Stimulated activated CD8-positive, alpha-beta memory T cell treated with anti-CD3 and anti-CD28 coated beads, Interleukin-4, amount 100 ng/mL, for 24 hours (primary cell): Measurements from ENCODE around the gene PTGER4.
"Not testable (repeated sequence)": the region's sequence is repeated elsewhere in the genome, so short reads cannot be mapped to it uniquely, and the experiment has no call there.

ENCODE experiments used
- DNase-seq: peaks from one replicate; pipeline ENCODE4 v3.0.0-alpha.2; 2020; ENCODE audit warnings: low read depth

PTGER4 gene

GRCh38 chr5:40679913-40680681, at the start of gene PTGER4:
PTGER4 (plus strand) TSS chr5:40679915; CDS start chr5:40680994, 1,079 bp downstream.
- no peak for DNase-seq

DNA sequence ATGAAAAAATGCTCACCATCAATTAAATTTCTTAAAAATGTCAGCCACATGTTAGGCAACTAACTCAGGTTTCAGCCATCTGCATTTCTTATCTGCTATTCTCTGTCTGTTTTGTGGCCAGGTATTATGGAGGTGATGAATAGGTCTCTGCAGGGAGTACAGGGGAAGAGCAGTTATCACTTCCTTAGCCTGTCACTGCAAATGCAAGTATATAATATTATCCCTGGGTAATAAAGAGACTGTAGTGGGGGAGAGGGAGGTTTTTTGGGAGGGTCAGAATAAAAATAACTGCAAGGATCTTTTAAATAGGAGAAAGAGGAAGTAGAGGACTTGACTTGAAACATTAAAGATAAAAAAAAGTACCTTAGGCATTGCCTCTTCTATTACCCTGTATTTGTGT, 49.6 kb upstream of the PTGER4 start:
- no peak for DNase-seq

GRCh38 chr5:40631236-40631635, 48.5 kb upstream of the PTGER4 start:
- no peak for DNase-seq

- DNase-seq, result no peak
These were observed 45.6 kb upstream of the PTGER4 start for GRCh38 chr5:40634154-40634553.

DNA sequence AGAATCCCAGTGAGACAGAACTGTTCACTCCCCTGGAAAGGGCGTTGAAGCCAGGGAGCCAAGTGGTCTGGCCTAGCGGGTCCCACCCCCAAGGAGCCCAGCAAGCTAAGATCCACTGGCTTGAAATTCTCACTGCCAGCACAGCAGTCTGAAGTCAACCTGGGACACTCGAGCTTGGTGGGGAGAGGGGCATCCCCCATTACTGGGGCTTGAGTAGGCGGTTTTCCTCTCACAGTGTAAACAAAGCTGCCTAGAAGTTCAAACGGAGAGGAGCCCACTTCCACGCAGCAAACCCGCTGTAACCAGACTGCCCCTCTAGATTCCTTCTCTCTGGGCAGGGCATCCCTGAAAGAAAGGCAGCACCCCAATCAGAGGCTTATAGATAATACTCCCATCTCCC, 45.1 kb upstream of the PTGER4 start:
- no peak for DNase-seq

DNA sequence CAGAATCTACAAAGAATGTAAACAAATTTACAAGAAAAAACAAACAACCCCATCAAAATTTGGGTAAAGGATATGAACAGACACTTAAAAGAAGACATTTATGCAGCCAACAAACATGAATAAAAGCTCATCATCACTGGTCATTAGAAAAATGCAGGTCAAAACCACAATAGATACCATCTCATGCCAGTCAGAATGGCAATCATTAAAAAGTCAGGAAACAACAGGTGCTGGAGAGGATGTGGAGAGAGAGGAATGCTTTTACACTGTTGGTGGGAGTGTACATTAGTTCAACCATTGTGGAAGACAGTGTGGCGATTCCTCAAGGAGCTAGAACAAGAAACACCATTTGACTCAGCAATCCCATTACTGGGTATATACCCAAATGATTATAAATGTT, 40.2 kb upstream of the PTGER4 start:
- DNase-seq, result not testable (repeated sequence)

DNA sequence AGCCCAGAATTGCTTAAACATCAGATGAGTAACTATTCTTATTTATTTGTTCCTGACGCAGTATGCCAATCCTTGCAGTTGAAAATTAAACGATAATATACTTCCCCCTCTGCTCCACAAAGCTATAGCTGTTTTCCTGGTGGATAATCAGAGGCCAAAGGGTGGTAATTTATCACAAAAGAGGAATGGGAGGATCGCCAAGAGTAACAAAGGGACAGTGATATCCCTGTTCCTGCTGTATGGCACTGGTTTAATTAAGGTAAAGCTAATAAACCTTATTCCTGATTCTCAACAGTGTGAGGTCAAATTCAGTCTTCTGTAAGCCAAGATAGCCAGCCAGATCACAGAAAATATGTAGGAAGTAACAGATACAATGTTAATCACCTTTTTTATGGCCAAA, 33.4 kb upstream of the PTGER4 start:
- DNase-seq, result no peak

- DNase-seq, result no peak
These were observed 31.6 kb upstream of the PTGER4 start for GRCh38 chr5:40648150-40648549.

DNA sequence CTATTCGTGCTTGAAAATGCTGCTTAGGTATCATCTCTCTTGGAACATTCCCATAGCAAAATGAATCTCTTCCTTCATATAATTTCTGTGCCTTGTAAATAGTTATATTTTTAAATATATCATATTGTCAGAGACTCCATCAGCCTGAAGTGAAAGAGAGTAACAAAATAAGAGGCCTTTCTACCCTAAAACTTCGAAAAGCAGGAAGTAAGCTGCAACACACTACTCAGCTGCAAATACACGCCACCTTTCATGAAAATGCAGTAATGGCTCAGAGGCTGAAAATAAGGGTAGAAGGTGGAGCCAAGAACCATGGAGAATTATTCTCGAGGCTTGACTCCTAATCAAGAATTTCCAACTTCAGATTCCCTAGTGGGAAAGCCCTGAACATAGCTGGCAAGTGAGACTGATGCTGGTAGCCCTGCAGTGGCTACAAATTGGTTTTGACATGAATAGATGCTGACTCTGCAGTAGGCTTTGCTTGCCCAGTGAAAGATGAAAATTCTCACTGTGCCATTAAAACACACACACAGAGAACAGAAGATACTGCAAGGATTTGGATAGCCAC, 30.2 kb upstream of the PTGER4 start:
- no peak for DNase-seq

DNA sequence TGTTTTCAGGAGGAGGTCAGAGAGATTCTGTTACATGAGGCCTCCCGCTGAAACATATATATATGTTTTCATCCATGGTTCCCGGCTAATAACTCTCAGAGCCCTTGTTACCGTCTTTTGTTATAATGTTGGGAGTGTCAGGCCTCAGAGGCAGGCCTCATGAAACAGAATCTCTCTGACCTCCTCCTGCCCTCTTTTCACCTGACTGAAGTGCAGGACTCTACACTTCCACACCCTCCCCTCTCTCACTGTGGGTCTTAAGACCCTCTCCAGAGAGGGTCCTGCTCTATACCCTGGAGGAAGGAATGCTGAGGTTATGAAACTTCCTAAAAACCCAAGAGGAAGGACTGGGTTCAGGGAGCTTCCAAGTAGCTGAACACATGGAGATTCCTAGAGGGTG, 28.5 kb upstream of the PTGER4 start:
- DNase-seq, result no peak

GRCh38 chr5:40652441-40653220, 27.1 kb upstream of the PTGER4 start:
- no peak for DNase-seq

DNA sequence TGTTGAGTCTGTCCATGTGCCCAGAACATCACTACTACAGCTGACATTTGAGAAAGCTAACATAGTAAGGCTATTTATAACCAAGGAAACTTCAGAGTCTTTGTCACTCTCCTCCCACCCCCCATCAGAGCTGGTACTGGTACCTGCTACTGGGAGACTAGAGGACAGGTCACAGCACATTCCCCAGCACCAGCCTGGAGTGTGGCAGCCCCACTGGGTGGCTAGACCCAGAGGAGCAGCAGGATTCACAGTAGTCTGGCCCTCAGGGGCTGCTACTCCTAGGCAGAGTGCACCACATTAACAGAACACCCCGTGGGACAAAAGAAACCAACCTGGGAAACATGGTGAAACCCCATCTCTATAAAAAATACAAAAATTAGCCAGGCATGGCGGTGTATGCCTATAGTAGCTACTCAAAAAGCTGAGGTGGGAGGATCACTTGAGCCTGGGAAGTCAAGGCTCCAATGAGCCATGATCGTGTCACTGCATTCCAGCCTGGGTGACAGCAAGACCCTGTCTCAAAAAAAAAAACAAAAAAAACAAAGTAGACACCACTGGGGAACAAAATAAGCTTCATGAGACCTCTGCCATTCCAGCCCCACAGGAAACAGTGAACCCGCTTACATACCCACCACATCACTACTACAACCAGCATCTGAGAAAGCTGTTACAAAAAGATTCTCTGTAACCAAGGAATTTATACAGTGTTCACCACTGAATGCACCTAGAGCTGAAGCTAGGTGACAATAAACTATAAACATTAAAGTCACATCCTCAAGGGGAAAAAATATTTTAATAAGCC, 26.3 kb upstream of the PTGER4 start:
- DNase-seq, result no peak

- no peak for DNase-seq
These were observed 25.2 kb upstream of the PTGER4 start for GRCh38 chr5:40654377-40654991.

DNA sequence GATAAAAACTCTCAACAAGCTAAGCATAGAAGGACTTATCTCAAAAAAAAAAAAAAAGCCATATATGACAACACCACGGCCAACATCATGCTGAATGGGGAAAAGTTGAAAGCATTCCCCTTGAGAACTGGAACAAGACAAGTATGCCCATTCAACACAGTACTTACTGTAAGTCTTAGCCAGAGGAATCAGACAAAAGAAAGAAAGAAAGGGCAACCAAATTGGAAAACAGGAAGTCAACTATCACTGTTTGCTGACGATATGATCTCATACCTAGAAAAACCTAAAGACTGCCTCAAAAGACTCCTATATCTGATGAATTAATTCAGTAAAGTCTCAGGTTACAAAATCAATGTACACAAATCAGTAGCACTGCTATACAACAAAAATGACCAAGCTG, 24.6 kb upstream of the PTGER4 start:
- no peak for DNase-seq

DNA sequence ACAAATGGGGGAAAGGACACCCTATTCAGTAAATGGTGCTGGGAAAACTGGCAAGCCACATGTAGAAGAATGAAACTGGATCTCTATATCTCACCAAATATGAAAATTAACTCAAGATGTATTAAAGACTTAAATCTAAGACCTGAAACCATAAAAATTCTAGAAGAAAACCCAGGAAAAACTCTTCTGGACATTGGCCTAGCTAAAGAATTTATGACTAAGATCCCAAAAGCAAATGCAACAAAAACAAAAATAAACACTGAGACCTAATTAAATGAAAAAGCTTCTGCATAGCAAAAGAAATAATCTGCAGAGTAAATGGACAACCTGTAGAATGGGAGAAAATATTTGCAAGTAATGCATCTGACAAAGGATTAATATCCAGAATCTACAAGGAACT, 23.6 kb upstream of the PTGER4 start:
- DNase-seq, result not testable (repeated sequence)

GRCh38 chr5:40656766-40657165, 22.9 kb upstream of the PTGER4 start:
- DNase-seq, result no peak

DNA sequence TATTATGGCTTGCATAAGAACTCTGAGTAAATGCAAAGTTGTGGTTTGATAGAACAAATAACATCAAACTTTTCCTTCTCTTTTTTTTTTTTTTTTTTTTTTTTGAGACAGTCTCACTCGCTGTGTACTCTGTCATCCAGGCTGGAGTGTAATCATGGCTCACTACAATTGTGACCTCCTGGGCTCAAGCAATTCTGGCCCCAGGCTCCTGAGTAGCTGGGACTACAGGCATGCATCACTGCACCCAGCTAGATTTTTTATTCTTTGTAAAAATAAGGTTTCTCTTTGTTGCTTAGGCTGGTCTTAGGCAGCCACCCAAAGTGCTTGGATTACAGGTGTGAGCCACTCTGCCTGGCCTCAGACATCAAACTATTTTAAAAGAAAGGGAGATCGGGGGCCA, 19.0 kb upstream of the PTGER4 start:
- no peak for DNase-seq

- DNase-seq, result no peak
These were observed 13.9 kb upstream of the PTGER4 start for GRCh38 chr5:40665635-40666298.

GRCh38 chr5:40666657-40667056, 13.1 kb upstream of the PTGER4 start:
- no peak for DNase-seq

GRCh38 chr5:40667161-40667663, 12.5 kb upstream of the PTGER4 start:
- DNase-seq, result no peak
